Panc1 (cell line): ENCODE data around the gene GANC.

Source experiments
- CTCF ChIP-seq: fragments of 450-650 bp; IDR thresholded peaks from 2 replicates; pipeline ENCODE4 v1.5.1; 2017; ENCODE audit warnings: mild to moderate bottlenecking
- POLR2AphosphoS5 ChIP-seq: IDR thresholded peaks from 2 replicates; pipeline ENCODE4 v1.6.1; 2012; ENCODE audit warnings: mild to moderate bottlenecking, low read depth, low read length, moderate library complexity
- TCF7L2 ChIP-seq: IDR thresholded peaks from 2 replicates; pipeline ENCODE4 v1.6.1; 2011; ENCODE audit warnings: mild to moderate bottlenecking, low read depth, low read length, inconsistent platforms

GRCh38 chr15:42404461-42405235 lies 131.6 kb downstream of the GANC start:
- TF ChIP-seq TCF7L2: no peak
- TF ChIP-seq CTCF: no peak
- no peak for TF ChIP-seq POLR2AphosphoS5
